ENCODE measurements around the gene NOL3.

Gene NOL3

DNA sequence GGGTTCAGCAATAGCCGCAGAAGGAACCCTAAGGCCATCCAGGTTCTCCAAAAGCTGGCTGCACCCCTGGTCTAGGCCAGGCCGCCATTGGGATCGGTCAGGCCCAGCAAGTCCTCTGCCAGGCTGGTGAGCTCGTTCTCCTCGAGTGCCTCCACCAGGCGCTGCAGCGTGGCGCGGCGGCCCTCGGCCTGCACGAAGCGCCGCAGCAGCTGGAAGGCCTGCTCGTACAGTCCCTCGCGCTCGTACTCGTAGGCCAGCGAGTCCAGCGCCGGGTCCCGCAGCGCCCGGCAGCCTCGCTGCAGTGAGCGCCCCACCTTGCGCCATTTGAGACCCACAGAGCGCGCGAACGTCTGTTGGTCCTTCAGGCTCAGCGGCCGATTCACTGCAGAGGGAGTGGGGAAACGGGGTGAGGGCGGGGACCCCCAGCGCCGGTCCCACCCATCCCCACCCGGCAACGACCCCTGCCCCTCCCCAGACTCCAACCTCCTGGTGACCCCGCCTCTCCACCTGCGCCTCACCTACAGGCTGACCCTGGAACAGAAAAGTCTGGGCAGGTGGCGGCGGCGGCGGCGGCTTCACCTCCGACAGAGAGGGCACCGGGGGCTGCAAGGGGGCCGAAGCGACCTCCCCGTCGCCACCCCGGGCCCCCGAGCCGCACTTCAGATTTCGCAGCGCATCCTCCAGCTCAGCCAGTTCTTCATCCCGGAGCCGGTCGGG, 15.6 kb upstream of the NOL3 start:
- DNase-seq (ENCODE audit: low read depth, low spot score), result no peak

- DNase-seq (ENCODE audit: low read depth, low spot score), result peak; percentile 61
These were observed 14.8 kb upstream of the NOL3 start for GRCh38 chr16:67155295-67156142.

DNA sequence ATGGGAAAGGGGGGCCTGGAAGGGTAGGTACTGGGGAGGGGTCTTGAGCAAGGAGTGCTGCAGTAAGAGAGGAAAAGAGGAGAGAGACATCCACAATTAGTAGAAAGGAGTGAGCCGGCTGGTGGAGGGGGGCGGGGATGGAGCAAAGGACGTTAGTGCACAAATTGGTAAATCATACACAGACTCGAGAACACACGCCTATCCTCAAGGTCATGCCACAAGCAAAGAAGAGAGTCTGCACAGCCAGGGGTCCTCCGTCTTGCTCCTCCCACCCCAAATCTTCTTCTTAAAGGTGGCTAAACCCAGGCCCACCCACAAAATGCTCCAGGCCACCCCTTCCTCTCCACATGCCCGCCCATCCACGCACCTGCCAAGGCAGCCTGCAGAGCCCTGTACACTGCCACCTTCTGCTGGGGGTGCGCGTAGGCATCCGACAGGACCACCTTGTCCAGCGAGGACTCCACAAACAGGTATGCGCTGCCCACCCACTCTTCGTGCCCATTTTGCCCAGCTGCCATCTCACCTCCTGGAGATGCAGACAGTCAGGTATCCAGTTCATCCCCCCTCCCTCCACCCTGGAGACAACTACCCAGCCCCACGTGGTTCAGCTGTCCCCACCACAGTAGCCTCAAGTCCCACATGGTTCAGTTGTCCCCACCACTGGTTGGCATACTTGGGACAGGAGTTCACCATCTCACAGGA, 14.0 kb upstream of the NOL3 start:
- no peak for DNase-seq (ENCODE audit: low read depth, low spot score)

DNA sequence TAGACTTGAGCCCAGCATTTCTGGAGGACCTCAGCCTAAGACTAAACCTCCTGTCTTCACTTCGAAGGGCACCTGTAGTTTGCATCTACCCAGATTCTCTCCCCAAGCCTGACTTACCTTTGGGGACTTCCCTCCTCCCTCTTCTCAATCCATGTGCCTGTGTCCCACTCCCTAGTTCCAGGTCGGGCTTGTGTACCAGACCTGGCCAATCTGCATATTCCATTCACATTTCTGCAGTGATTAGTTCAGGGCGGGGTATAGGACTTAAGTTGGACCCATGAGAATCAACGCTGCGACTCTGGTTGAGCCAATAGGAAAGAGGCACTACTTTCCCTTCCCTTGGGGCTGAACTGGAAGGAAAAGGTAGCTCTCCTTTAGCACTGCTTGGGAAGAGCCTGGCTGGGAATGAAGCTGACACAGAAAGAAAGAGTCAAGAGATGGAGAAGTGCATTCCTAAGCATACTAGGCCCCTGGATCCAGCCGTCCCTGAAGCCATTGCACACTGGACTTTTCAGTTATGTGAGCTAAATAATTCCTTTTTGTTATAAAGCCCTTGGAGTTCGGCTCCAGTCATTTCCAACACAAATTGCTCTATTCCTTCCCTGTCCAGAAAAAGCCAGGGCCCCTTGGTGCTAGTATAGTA, 13.1 kb upstream of the NOL3 start:
- DNase-seq (ENCODE audit: low read depth, low spot score), result no peak

GRCh38 chr16:67157892-67158635, 12.3 kb upstream of the NOL3 start:
- DNase-seq (ENCODE audit: low read depth, low spot score), result no peak

DNA sequence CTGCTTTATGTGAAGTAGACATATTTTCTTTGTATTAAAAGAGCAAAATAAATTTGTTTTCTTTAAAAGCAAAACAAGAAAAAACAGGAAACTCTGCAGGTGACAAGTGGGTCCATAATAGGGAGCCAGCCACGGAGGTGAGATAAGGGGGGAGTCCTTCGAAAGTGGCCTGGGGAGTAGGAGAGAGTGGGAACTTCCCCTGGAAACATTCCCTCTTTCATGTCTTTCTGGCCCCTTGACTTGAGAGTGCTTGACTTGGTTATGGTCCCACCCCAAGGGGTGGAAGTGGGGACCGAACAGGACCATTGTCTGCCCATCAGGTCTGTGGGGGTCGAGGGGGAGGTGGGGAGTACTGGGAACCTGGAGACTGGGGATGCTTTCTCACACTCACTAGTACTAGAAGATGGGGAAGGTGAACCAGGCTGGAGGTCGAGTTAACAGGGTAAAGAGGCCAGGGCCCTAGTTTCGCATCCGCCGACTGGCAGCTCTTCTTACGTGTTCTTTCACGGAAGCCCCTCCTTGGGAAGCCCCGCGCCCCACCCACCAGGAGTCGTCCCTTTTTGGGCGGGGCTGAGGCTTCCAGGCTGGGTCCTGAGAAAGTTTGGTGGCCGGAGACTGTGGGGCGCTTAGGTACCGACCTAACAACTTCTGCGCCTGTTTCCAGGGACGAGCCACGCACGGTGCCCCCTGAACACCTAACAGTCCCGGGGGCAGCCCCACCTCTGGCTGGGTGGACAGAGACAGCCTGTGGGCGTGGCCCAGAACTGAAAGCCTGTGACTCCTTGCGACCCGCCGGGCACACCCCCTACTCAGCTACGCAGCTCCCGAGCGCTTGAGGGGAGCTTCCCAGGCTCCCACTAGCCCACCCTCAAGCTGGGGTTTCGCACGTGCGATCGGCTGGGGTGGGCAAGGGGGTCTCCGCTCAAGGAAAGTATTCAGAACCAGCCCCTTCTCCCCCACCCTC, 11.4 kb upstream of the NOL3 start:
- DNase-seq (ENCODE audit: low read depth, low spot score), result peak; percentile 55

GRCh38 chr16:67161595-67162058, 8.7 kb upstream of the NOL3 start:
- no peak for DNase-seq (ENCODE audit: low read depth, low spot score)

DNA sequence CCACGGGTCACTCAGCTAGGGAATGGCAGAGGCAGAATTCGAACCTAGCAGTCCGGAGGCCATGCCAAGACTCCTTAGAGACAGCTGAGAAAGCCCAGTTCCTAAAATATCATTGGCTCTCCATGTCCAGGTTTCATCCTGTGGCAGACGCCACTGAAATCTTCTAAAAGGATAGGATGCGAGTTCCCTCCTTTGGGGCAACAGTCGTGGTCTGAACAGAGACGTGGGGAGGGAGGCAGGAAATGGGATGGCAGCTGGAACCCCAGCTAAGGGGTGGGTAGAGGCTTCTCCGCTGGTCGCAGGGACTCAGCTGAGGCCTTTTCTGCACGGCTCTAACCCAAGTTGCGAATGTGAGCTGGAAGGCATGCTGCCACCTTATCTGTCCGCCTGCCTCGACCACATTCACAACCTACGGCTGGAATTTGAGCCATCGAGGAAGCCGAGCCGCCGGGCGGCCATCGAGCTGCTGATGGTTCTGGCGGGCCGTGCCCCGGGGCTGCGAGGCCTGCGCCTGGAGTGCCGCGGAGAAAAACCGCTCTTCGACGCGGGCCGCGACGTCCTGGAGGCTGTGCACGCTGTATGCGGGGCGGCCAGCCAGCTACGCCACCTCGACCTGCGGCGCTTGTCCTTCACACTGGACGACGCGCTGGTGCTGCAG, 7.7 kb upstream of the NOL3 start:
- DNase-seq (ENCODE audit: low read depth, low spot score), result no peak

- no peak for DNase-seq (ENCODE audit: low read depth, low spot score)
These were observed 7.0 kb upstream of the NOL3 start for GRCh38 chr16:67163164-67163998.

- DNase-seq (ENCODE audit: low read depth, low spot score), result no peak
These were observed 6.3 kb upstream of the NOL3 start for GRCh38 chr16:67163999-67164558.

- DNase-seq (ENCODE audit: low read depth, low spot score), result no peak
These were observed 5.7 kb upstream of the NOL3 start, which contains the start of gene HSF4 for GRCh38 chr16:67164599-67165061. TSS of gene HSF4 (plus strand) at chr16:67164745. CDS start at chr16:67164812, 67 bp downstream.

GRCh38 chr16:67165121-67166078, 4.9 kb upstream of the NOL3 start:
- no peak for DNase-seq (ENCODE audit: low read depth, low spot score)

GRCh38 chr16:67166110-67166547, 4.2 kb upstream of the NOL3 start:
- DNase-seq (ENCODE audit: low read depth, low spot score), result no peak

DNA sequence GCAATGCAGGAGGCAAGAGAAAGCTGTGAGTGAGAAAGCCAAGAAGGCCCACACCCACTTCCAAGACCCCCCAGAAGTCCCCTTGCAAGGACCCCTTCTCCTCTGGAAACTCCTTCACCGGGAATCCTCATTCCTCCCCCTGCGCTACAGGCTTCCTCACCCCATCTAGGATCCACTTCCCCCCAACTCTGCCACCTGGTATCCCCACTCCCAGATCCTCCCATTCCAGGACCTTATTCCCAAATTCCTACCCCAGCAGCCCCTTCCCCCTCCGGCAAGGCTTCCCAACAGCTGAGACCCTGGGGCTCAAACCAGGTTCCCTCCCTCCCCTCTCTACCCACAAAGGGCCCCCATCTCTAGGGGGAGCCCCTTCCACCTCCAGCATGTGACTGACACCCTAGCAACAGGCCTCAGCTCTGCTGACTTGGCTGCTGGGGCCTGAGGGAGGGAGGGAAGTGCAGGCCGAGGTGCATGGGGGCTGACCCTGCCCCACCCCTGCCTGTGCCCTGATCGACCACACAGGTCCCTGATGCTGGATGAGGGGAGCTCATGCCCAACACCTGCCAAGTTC, 3.7 kb upstream of the NOL3 start:
- no peak for DNase-seq (ENCODE audit: low read depth, low spot score)

- DNase-seq (ENCODE audit: low read depth, low spot score), result no peak
These were observed 2.8 kb upstream of the NOL3 start for GRCh38 chr16:67167588-67167987.

DNA sequence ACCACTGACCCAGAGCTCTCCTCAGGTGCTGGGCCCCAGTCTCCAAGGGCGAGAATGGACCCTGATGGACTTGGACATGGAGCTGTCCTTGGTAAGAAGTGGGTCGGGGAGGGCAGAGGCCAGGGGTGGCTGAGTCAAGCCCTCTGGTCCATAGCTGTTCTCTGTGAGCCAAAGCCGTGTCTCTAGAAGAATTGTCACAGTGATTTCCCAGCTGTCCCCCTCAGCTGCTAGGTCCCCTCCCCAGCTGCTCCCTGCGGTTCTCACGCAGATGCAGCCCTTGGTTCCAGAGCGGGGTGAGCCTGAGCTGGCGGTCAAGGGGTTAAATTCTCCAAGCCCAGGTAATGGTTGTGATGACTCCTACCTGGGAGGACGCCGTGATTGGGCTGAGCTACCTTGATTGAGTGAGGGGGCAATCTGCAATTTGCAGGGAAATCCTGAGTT, 1.3 kb upstream of the NOL3 start:
- DNase-seq (ENCODE audit: low read depth, low spot score), result no peak

Data from activated CD4-positive, CD25-positive, alpha-beta regulatory T cell treated with anti-CD3 and anti-CD28 coated beads, Interleukin-2, amount 50 U/mL, for 16 hours (primary cell).